Left ventricle myocardium inferior (tissue), 1 donor: Measurements from ENCODE around the gene SLC19A1. TPM values are rescaled to one million over a fixed set of nuclear protein-coding genes. Genes with fewer than 3 reads are reported as not detected.

ENCODE experiments used
- DNase-seq: peaks from one replicate; pipeline ENCODE4 v3.0.0-alpha.2; 2020
- H3K27ac ChIP-seq: fragments of 200-600 bp; replicated peaks from 2 replicates; pipeline ENCODE4 v1.8.0; 2021
- H3K27me3 ChIP-seq: fragments of 200-600 bp; 2 replicates; pipeline ENCODE4 v1.8.0; 2021; ENCODE audit warnings: low read depth
- H3K36me3 ChIP-seq: fragments of 200-600 bp; 2 replicates; pipeline ENCODE4 v1.8.0; 2021
- H3K4me1 ChIP-seq: fragments of 200-600 bp; 2 replicates; pipeline ENCODE4 v1.8.0; 2021
- H3K4me3 ChIP-seq: fragments of 200-600 bp; 2 replicates; pipeline ENCODE4 v1.8.0; 2021; ENCODE audit warnings: mild to moderate bottlenecking, moderate library complexity
- H3K9me3 ChIP-seq: fragments of 200-600 bp; replicated peaks from 2 replicates; pipeline ENCODE4 v1.8.0; 2021
- CTCF ChIP-seq: fragments of 200-600 bp; IDR thresholded peaks from 2 replicates; pipeline ENCODE4 v1.8.0; 2021; ENCODE audit warnings: antibody characterized with exemption, mild to moderate bottlenecking, borderline replicate concordance
- intact Hi-C: fragments of 100-400 bp; cut with micrococcal nuclease; formaldehyde crosslinking; loops from one replicate; pipeline ENCODE4 v1.11.0; 2022
- total RNA-seq: library from RNA; stranded (reverse); fragmentation: NEBNext Ultra II Directional; extraction: Animal tissue kit (Norgen Biotek cat#: 25700); gene quantifications from one replicate; pipeline ENCODE4 v1.2.1, GENCODE V29; 2021
- donor health status: DM: no; HTN: yes; CAD: no; lungs with severe emphysema.

SLC19A1 gene
- total RNA-seq, 1 donor from 2014 or later: 4.9 TPM

- H3K4me3 ChIP-seq: no peak overlapping the region
- H3K27me3 ChIP-seq: no peaks in the 10 kb centered on the region
- peaks cover 44% of the 10 kb centered on the region for H3K36me3 ChIP-seq
- H3K27ac ChIP-seq: no peak overlapping the region
- intact Hi-C loops: no loop called here
- H3K4me1 ChIP-seq: no peaks in the 10 kb centered on the region
- no peak for DNase-seq
- no peak for TF ChIP-seq CTCF
- H3K9me3 ChIP-seq: no peaks in the 10 kb centered on the region
Measured at GRCh38 chr21:45485686-45486442, 56.4 kb downstream of the SLC19A1 start.

GRCh38 chr21:45484318-45484717 lies 57.9 kb downstream of the SLC19A1 start:
- Histone ChIP-seq H3K4me3 (no peak overlapping the region), H3K36me3 (peaks cover 60% of the 10 kb centered on the region), H3K27ac (no peak overlapping the region), H3K9me3 (no peaks in the 10 kb centered on the region), H3K27me3 (no peaks in the 10 kb centered on the region), H3K4me1 (no peaks in the 10 kb centered on the region)
- intact Hi-C loops: no loop called here
- no peak for DNase-seq
- no peak for TF ChIP-seq CTCF

- DNase-seq: no peak
- Histone ChIP-seq H3K27ac (peak overlapping the region; percentile 44), H3K4me3 (no peak overlapping the region), H3K4me1 (peaks cover 5% of the 10 kb centered on the region), H3K36me3 (peaks cover 68% of the 10 kb centered on the region), H3K27me3 (no peaks in the 10 kb centered on the region), H3K9me3 (no peaks in the 10 kb centered on the region)
- intact Hi-C loops: no loop called here
- no peak for TF ChIP-seq CTCF
Measured at GRCh38 chr21:45482899-45483821, 59.1 kb downstream of the SLC19A1 start.

- no peak overlapping the region for H3K4me3 ChIP-seq
- intact Hi-C loops: no loop called here
- no peaks in the 10 kb centered on the region for H3K27me3 ChIP-seq
- H3K4me1 ChIP-seq: peaks cover 14% of the 10 kb centered on the region
- TF ChIP-seq CTCF: no peak
- H3K9me3 ChIP-seq: no peaks in the 10 kb centered on the region
- no peak for DNase-seq
- H3K36me3 ChIP-seq: peaks cover 66% of the 10 kb centered on the region
- no peak overlapping the region for H3K27ac ChIP-seq
Measured at GRCh38 chr21:45481977-45482898, 60.0 kb downstream of the SLC19A1 start.

- Histone ChIP-seq H3K27ac (no peak overlapping the region), H3K27me3 (no peaks in the 10 kb centered on the region), H3K36me3 (peaks cover 61% of the 10 kb centered on the region), H3K4me3 (no peak overlapping the region), H3K4me1 (peaks cover 16% of the 10 kb centered on the region), H3K9me3 (no peaks in the 10 kb centered on the region)
- DNase-seq: no peak
- intact Hi-C loops: no loop called here
- no peak for TF ChIP-seq CTCF
Measured at GRCh38 chr21:45481566-45481965, 60.7 kb downstream of the SLC19A1 start.
